HepG2 (cell line): ENCODE results near the gene OR2A2. TPM values are rescaled to one million over a fixed set of nuclear protein-coding genes. Genes with fewer than 3 reads are reported as not detected.

Source experiments
- ATAC-seq: fragments of 200-7000 bp; cut with Tn5 transposase; 3 replicates; pipeline ENCODE4 v1.9.1; 2020; ENCODE audit warnings: mild to moderate bottlenecking, moderate library complexity
- BruUV-seq: library from RNA; stranded (reverse); fragments of 400-500 nt; replicated peaks from 2 replicates; lab custom pipeline; 2021; lab: Mats Ljungman, UMichigan
- CTCF ChIA-PET: fragments of 300-600 bp; formaldehyde crosslinking; extraction: SDS; loops from one replicate; lab custom pipeline; 2021; ENCODE audit warnings: low total read pairs, inconsistent platforms, low intra/inter-chr PET ratio; lab: Yijun Ruan, JAX
- POLR2A ChIA-PET: fragments of 350-600 bp; sonication (Branson Sonifier 250); formaldehyde crosslinking; loops from one replicate; lab custom pipeline; 2020; ENCODE audit warnings: antibody characterized with exemption, inconsistent platforms; lab: Yijun Ruan, JAX
- DNase-seq: peaks from one replicate; pipeline ENCODE4 v3.0.0-alpha.2; 2015; ENCODE audit warnings: low spot score
- FAIRE-seq: peaks from 3 replicates; lab custom pipeline; 2011; peaks lifted over from hg19 to GRCh38; lab: Jason Lieb, UNC
- H2AFZ ChIP-seq: one replicate; pipeline ENCODE4 v1.6.1; 2011; ENCODE audit warnings: low read length, inconsistent platforms
- H3K27ac ChIP-seq: fragments of 300-600 bp; 3 replicates; pipeline ENCODE4 v1.8.0; 2011; ENCODE audit warnings: mixed run types, mild to moderate bottlenecking, mixed read lengths, low read length, inconsistent platforms; ENCODE audit not compliant: insufficient read depth; ENCODE audit errors: extremely low read length
- H3K27me3 ChIP-seq, 2 experiments: fragments of 200-600 bp in 1 of 2; 2 replicates in 1 of 2; 3 replicates in 1 of 2; pipeline versions ENCODE4 v1.6.0 to v1.8.0; 2011; ENCODE audit warnings: low read length in 2 of 2, mild to moderate bottlenecking in 2 of 2, moderate library complexity in 2 of 2, inconsistent platforms in 1 of 2; ENCODE audit not compliant: insufficient read depth in 2 of 2, control insufficient read depth in 1 of 2
- H3K36me3 ChIP-seq, 2 experiments: fragments of 200-600 bp in 1 of 2; replicated peaks in 1 of 2; 2 replicates in 1 of 2; 3 replicates in 1 of 2; pipeline versions ENCODE4 v1.5.1 to v1.8.0; 2011; ENCODE audit warnings: low read length in 2 of 2, inconsistent platforms in 1 of 2; ENCODE audit not compliant: insufficient read depth in 2 of 2, control insufficient read depth in 1 of 2
- H3K4me1 ChIP-seq: 2 replicates; pipeline ENCODE4 v1.5.1; 2012; ENCODE audit warnings: low read length, inconsistent platforms; ENCODE audit not compliant: insufficient read depth
- H3K4me2 ChIP-seq: 2 replicates; pipeline ENCODE4 v1.6.0; 2011; ENCODE audit warnings: low read depth, low read length, inconsistent platforms
- H3K4me3 ChIP-seq, 3 experiments: fragments of 200-600 bp in 1 of 3; sonication (generic), shearing (Covaris generic) in 1 of 3; replicated peaks in 1 of 3; 2 replicates each; pipeline ENCODE4 v1.5.1; 2011 to 2016; ENCODE audit warnings: low read length in 3 of 3, inconsistent platforms in 2 of 3, low read depth in 2 of 3, mild to moderate bottlenecking in 2 of 3, control low read depth in 1 of 3, mixed read lengths in 1 of 3; ENCODE audit not compliant: insufficient read depth in 1 of 3
- H3K79me2 ChIP-seq: one replicate; pipeline ENCODE4 v1.6.1; 2011; ENCODE audit warnings: low read length, inconsistent platforms; ENCODE audit not compliant: insufficient read depth
- H3K9ac ChIP-seq: 2 replicates; pipeline ENCODE4 v1.6.0; 2011; ENCODE audit warnings: mild to moderate bottlenecking, low read depth, low read length, inconsistent platforms; ENCODE audit not compliant: insufficient read depth
- H3K9me3 ChIP-seq: 2 replicates; pipeline ENCODE4 v1.5.1; 2012; ENCODE audit warnings: mild to moderate bottlenecking, low read length
- H4K20me1 ChIP-seq: 2 replicates; pipeline ENCODE4 v1.6.0; 2011; ENCODE audit warnings: inconsistent platforms, mild to moderate bottlenecking, low read length, moderate library complexity; ENCODE audit not compliant: insufficient read depth
- ATF2 ChIP-seq: sonication (generic); formaldehyde crosslinking; IDR thresholded peaks from 2 replicates; pipeline ENCODE4 v1.4.0; 2020; ENCODE audit warnings: missing genetic modification reagents
- JARID2 ChIP-seq: sonication (generic); formaldehyde crosslinking; IDR thresholded peaks from 2 replicates; pipeline ENCODE4 v1.8.1; 2023; ENCODE audit warnings: missing genetic modification reagents, inconsistent platforms; ENCODE audit not compliant: insufficient replicate concordance
- KLF12 ChIP-seq: sonication (generic); formaldehyde crosslinking; IDR thresholded peaks from 2 replicates; pipeline ENCODE4 v1.4.0; 2020; ENCODE audit warnings: missing genetic modification reagents, borderline replicate concordance
- RBAK ChIP-seq: sonication (generic); formaldehyde crosslinking; IDR thresholded peaks from 2 replicates; pipeline ENCODE4 v1.5.1; 2020; ENCODE audit warnings: mild to moderate bottlenecking, missing genetic modification reagents
- RBFOX2 ChIP-seq: fragments of 200-400 bp; formaldehyde crosslinking; IDR thresholded peaks from 2 replicates; pipeline ENCODE4 v1.6.1; 2017; ENCODE audit warnings: low read depth, mild to moderate bottlenecking, low read length
- SMAD3 ChIP-seq: sonication (generic); formaldehyde crosslinking; IDR thresholded peaks from 2 replicates; pipeline ENCODE4 v1.4.0; 2020; ENCODE audit warnings: missing genetic modification reagents
- SP2 ChIP-seq: sonication (generic); formaldehyde crosslinking; IDR thresholded peaks from 2 replicates; pipeline ENCODE4 v1.5.1; 2020; ENCODE audit warnings: mild to moderate bottlenecking, missing genetic modification reagents
- TARDBP ChIP-seq: sonication (generic); formaldehyde crosslinking; IDR thresholded peaks from 2 replicates; pipeline ENCODE4 v1.8.0; 2022; ENCODE audit warnings: mild to moderate bottlenecking, missing genetic modification reagents
- TBL1XR1 ChIP-seq: fragments of 150-350 bp; IDR thresholded peaks from 2 replicates; pipeline ENCODE4 v1.6.1; 2014; ENCODE audit warnings: borderline replicate concordance, low read length; ENCODE audit not compliant: partially characterized antibody
- TP53 ChIP-seq: sonication (generic); formaldehyde crosslinking; conservative IDR thresholded peaks from 2 replicates; pipeline ENCODE4 v1.4.0; 2020; ENCODE audit warnings: missing genetic modification reagents
- ZNF329 ChIP-seq: sonication (generic); formaldehyde crosslinking; IDR thresholded peaks from 2 replicates; pipeline ENCODE4 v1.9.0; 2021; ENCODE audit warnings: low read depth, mild to moderate bottlenecking, missing genetic modification reagents
- ZNF33A ChIP-seq: sonication (generic); formaldehyde crosslinking; IDR thresholded peaks from 2 replicates; pipeline ENCODE4 v1.5.1; 2020; ENCODE audit warnings: missing genetic modification reagents, mild to moderate bottlenecking, moderate library complexity, borderline replicate concordance
- ZNF407 ChIP-seq: sonication (generic); formaldehyde crosslinking; IDR thresholded peaks from one replicate; pipeline ENCODE4 v1.5.1; 2020; ENCODE audit warnings: mild to moderate bottlenecking, missing genetic modification reagents; ENCODE audit errors: not compliant biosample characterization
- ZNF615 ChIP-seq: sonication (generic); formaldehyde crosslinking; IDR thresholded peaks from 2 replicates; pipeline ENCODE4 v1.5.0; 2020; ENCODE audit warnings: mild to moderate bottlenecking, missing genetic modification reagents, borderline replicate concordance
- ZNF773 ChIP-seq: sonication (generic); formaldehyde crosslinking; IDR thresholded peaks from 2 replicates; pipeline ENCODE4 v1.4.0; 2020; ENCODE audit warnings: missing genetic modification reagents, borderline replicate concordance
- WGBS: methylation state at CpG from one replicate; pipeline ENCODE4 v1.1.6; 2017; ENCODE audit warnings: low lambda C conversion rate; 5-methylcytosine and 5-hydroxymethylcytosine counted together
- in situ Hi-C: cut with HindIII; loops from 2 replicates; pipeline ENCODE4 v1.10.0; 2017; ENCODE audit warnings: low pct_unique_long_range_greater_than_20kb; ENCODE audit not compliant: extremely low pct_ligation_motif_present
- intact Hi-C: fragments of 100-400 bp; cut with micrococcal nuclease; formaldehyde crosslinking; loops from one replicate; pipeline ENCODE4 v1.10.0; 2022; ENCODE audit not compliant: unreplicated experiment
- polyA plus RNA-seq, 8 experiments: library from polyadenylated mRNA; depleted of rRNA in 3 of 8; stranded (reverse) in 7 of 8; unstranded in 1 of 8; fragments of >200 nt; fragmentation: Illumina TruSeq in 4 of 8; extraction: Trizol in 4 of 8; gene quantifications; 2 replicates each; pipeline versions ENCODE4 v1.2.1 to v1.2.3, GENCODE V29; 2011 to 2016; ENCODE audit warnings: low read depth in 4 of 8, missing spikeins in 1 of 8, mixed read lengths in 1 of 8; ENCODE audit not compliant: insufficient read depth in 1 of 8
- total RNA-seq, 5 experiments: library from RNA; depleted of rRNA; stranded (reverse); fragments of >200 nt; fragmentation: Illumina TruSeq; extraction: Trizol; gene quantifications; 2 replicates each; pipeline ENCODE4 v1.2.3, GENCODE V29; 2016; ENCODE audit warnings: low read depth in 1 of 5

OR2A2 gene
- total and polyA plus RNA-seq, 2 of the 13 experiments (the other 11 are each of a cell fraction or from before 2014, with no cell fraction given): not detected

GRCh38 chr7:144122876-144123275 lies 13.5 kb downstream of the OR2A2 start, which contains the start of gene OR2A14:
TSS of gene OR2A14 (plus strand) at chr7:144123176. CDS start at chr7:144129113, 5,937 bp downstream.
- Histone ChIP-seq H3K27me3 (no peaks in the 10 kb centered on the region), H3K4me2 (no peak within 1 kb of the TSS), H3K79me2 (no peaks in the 10 kb centered on the region), H3K4me1 (no peaks in the 10 kb centered on the region), H3K9ac (no peak within 1 kb of the TSS), H3K36me3 (no peaks in the 10 kb centered on the region), H3K4me3 (no peak within 1 kb of the TSS), H3K9me3 (no peaks in the 10 kb centered on the region), H3K27ac (no peak within 1 kb of the TSS), H4K20me1 (no peaks in the 10 kb centered on the region), H2AFZ (no peak within 1 kb of the TSS)
- ChIA-PET CTCF (no interaction called here), POLR2A (no interaction called here)
- no peak for ATAC-seq
- WGBS: 0% methylated on average over 1 of the region's 1 CpG
- TF ChIP-seq ZNF329 (CRISPR knock-in tag): no peak
- no peak for TF ChIP-seq RBAK (CRISPR knock-in tag)
- TF ChIP-seq KLF12 (CRISPR knock-in tag): no peak
- TF ChIP-seq ZNF615 (CRISPR knock-in tag): no peak
- no peak for TF ChIP-seq SP2
- TF ChIP-seq ZNF773 (CRISPR knock-in tag): no peak
- no peak for TF ChIP-seq RBFOX2
- no peak for TF ChIP-seq ZNF407 (CRISPR knock-in tag)
- TF ChIP-seq ATF2 (CRISPR knock-in tag): no peak
- no peak for TF ChIP-seq TBL1XR1
- no peak for TF ChIP-seq TP53 (CRISPR knock-in tag)
- TF ChIP-seq TARDBP (CRISPR knock-in tag): no peak
- TF ChIP-seq SMAD3 (CRISPR knock-in tag): no peak
- TF ChIP-seq ZNF33A: no peak
- no peak for TF ChIP-seq JARID2 (CRISPR knock-in tag)
- intact Hi-C loops: no loop called here
- no TSS peak for BruUV-seq
- DNase-seq: no peak
- in situ Hi-C loops: no loop called here
- FAIRE-seq: no peak
